ENCODE measurements around the gene ZNF772.
A peak's percentile ranks its signal among the peaks of the same experiment; 100 is the strongest.

ZNF772 gene

GRCh38 chr19:57435062-57435978 lies 42.0 kb downstream of the ZNF772 start, which contains the start of gene ZNF749:
TSS of gene ZNF749 (plus strand) at chr19:57435325. CDS start at chr19:57435579, 254 bp downstream.
- DNase-seq (ENCODE audit: low read depth in 2 of 2), result peak; percentile 92 to 93

- no peak for DNase-seq (ENCODE audit: low read depth in 2 of 2)
Observed at GRCh38 chr19:57434386-57435061, 42.8 kb downstream of the ZNF772 start.

GRCh38 chr19:57421037-57421436 lies 56.3 kb downstream of the ZNF772 start:
- DNase-seq (ENCODE audit: low read depth in 2 of 2), result no peak

- no peak for DNase-seq (ENCODE audit: low read depth in 2 of 2)
Observed at GRCh38 chr19:57419439-57419838, 57.9 kb downstream of the ZNF772 start.

All from fibroblast of skin of left biceps (primary cell).